Nephron (organoid): Measurements from ENCODE around the gene ZDHHC22.

ENCODE experiments used
- H3K27ac Mint-ChIP-seq, 3 experiments: 2 replicates each; pipeline ENCODE4 v1.8.0; 2020; ENCODE audit warnings: mixed read lengths in 3 of 3, mild to moderate bottlenecking in 2 of 3, moderate library complexity in 1 of 3
- H3K27me3 Mint-ChIP-seq: 2 replicates; pipeline ENCODE4 v1.8.0; 2021; ENCODE audit warnings: low read depth, mild to moderate bottlenecking, moderate library complexity, mixed read lengths
- H3K36me3 Mint-ChIP-seq: 2 replicates; pipeline ENCODE4 v1.8.0; 2020; ENCODE audit warnings: low read depth, mixed read lengths
- H3K4me1 Mint-ChIP-seq: 2 replicates; pipeline ENCODE4 v1.8.0; 2020; ENCODE audit warnings: mixed read lengths
- H3K4me3 Mint-ChIP-seq, 3 experiments: 2 replicates each; pipeline ENCODE4 v1.8.0; 2020; ENCODE audit warnings: mild to moderate bottlenecking in 3 of 3, mixed read lengths in 3 of 3, moderate library complexity in 2 of 3
- H3K9me3 Mint-ChIP-seq: 2 replicates; pipeline ENCODE4 v1.8.0; 2020; ENCODE audit warnings: mixed read lengths
- TF ChIP-seq, protein P1 (sequence below), 3 experiments: fragments of 200-600 bp; sonication (generic); IDR thresholded peaks; one replicate each; pipeline ENCODE4 v1.5.0; 2021; ENCODE audit warnings: antibody characterized with exemption in 3 of 3; ENCODE audit not compliant: unreplicated experiment in 3 of 3

ZDHHC22 gene

DNA sequence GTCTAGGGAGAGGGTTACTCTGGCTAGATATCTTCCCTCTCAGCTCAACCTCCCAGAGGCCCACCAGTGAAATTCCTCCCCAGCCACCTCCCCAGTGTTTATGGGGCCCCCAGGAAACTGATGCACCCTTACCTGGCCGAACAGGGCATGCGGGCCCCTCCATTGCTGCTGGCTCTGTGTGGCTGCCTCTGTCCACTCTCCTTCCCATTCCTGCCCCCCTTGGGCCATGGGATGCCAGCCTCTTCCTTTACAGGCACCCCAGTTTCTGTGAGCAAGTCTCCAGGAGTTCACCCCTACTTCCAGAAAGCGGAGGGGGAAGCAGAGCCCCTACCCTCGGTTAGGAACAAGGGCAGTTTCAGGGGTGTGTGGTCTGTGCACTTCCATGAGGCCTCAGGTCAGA, 19.4 kb upstream of the ZDHHC22 start:
- no peak overlapping the region for H3K27ac Mint-ChIP-seq
- no peaks in the 10 kb centered on the region for H3K36me3 Mint-ChIP-seq
- TF ChIP-seq, protein P1, sequence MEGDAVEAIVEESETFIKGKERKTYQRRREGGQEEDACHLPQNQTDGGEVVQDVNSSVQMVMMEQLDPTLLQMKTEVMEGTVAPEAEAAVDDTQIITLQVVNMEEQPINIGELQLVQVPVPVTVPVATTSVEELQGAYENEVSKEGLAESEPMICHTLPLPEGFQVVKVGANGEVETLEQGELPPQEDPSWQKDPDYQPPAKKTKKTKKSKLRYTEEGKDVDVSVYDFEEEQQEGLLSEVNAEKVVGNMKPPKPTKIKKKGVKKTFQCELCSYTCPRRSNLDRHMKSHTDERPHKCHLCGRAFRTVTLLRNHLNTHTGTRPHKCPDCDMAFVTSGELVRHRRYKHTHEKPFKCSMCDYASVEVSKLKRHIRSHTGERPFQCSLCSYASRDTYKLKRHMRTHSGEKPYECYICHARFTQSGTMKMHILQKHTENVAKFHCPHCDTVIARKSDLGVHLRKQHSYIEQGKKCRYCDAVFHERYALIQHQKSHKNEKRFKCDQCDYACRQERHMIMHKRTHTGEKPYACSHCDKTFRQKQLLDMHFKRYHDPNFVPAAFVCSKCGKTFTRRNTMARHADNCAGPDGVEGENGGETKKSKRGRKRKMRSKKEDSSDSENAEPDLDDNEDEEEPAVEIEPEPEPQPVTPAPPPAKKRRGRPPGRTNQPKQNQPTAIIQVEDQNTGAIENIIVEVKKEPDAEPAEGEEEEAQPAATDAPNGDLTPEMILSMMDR (IDR thresholded peaks at IDR 0.05; ENCODE audit: unreplicated experiment in 3 of 3), result no peak
- no peak overlapping the region for H3K4me3 Mint-ChIP-seq
- no peaks in the 10 kb centered on the region for H3K9me3 Mint-ChIP-seq
- peaks cover 13% of the 10 kb centered on the region for H3K4me1 Mint-ChIP-seq
- peaks cover 37% of the 10 kb centered on the region for H3K27me3 Mint-ChIP-seq

DNA sequence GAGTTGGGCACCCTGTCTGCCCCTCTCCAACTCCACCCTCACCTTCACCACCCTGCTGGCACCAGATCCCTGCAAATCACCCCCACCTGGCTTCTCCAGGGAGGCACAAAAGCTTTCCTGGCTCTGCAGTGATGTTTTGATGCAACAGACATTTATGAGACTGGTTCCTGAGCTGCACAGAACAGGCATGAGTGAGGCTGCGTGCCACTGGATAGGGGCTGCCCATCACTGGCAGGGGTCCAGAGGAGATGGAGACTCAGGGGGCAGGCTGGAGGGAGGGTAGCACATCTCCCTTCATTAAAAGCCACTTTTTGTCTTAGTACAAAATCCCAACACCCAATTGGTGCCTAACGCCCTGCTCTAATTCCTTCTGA, 17.3 kb upstream of the ZDHHC22 start:
- Mint-ChIP-seq H3K36me3 (no peaks in the 10 kb centered on the region), H3K27ac (peak overlapping the region in 2 of 3 experiments; percentile 21 to 29), H3K27me3 (peaks cover 46% of the 10 kb centered on the region), H3K9me3 (no peaks in the 10 kb centered on the region), H3K4me1 (peaks cover 23% of the 10 kb centered on the region), H3K4me3 (no peak overlapping the region)
- TF ChIP-seq, protein P1 (IDR thresholded peaks at IDR 0.05; ENCODE audit: unreplicated experiment in 3 of 3), result no peak

DNA sequence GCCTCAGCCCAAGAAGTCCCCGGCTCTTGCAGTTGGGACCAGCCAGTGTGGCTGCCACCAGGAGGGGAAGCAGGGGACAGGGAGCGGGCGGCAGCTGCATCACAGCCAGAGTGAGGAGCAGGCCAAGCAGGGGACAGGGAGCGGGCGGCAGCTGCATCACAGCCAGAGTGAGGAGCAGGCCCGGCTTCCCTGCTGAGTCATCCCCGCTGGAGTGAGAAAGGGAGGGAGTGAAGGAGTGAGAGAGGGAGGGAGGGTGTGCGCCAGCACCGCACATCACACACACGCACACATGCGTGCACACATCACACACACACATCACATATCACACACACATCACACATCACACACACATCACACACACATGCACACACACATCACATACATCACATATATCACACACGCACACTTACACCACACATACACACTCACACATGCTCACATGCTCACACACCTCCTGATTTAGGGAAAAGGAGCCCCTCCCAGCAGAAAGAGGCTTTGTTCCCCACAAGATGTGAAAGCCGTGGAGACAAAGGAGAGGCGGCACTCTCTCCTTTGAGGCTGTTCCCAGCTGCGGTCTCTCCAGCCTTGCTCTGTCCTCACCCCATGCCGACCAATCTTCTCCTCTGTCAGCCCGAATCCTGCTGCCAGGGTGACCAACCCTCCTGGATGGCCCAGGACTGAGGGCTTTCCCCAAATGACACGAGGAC, 16.7 kb upstream of the ZDHHC22 start:
- Mint-ChIP-seq H3K4me1 (peaks cover 23% of the 10 kb centered on the region), H3K27ac (peak overlapping the region in 2 of 3 experiments; percentile 21 to 29), H3K4me3 (peak overlapping the region in 1 of 3 experiments; percentile 29), H3K9me3 (no peaks in the 10 kb centered on the region), H3K27me3 (peaks cover 46% of the 10 kb centered on the region), H3K36me3 (no peaks in the 10 kb centered on the region)
- TF ChIP-seq, protein P1 (IDR thresholded peaks at IDR 0.05; ENCODE audit: unreplicated experiment in 3 of 3), result no peak

DNA sequence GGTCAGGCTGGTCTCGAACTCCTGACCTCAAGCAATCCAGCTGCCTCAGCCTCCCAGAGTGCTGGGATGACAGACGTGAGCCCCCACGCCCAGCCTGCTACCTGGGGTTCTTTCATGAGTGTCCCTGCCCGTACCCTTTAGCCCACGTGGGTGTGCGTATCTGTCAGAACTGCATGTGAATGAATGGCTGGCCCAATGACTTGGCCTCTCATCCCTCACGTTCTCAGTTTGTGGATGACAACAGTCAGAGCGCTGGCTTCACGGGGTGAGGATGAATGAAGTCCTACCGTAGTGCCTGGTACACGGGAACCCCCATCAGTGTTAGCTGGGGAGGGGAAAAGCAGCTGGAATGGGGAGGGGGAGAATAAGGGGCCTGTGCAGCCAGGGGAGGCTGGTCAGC, 16.1 kb upstream of the ZDHHC22 start:
- TF ChIP-seq, protein P1 (IDR thresholded peaks at IDR 0.05; ENCODE audit: unreplicated experiment in 3 of 3), result no peak
- Mint-ChIP-seq H3K9me3 (no peaks in the 10 kb centered on the region), H3K27ac (no peak overlapping the region), H3K4me3 (no peak overlapping the region), H3K36me3 (no peaks in the 10 kb centered on the region), H3K27me3 (peaks cover 46% of the 10 kb centered on the region), H3K4me1 (peaks cover 23% of the 10 kb centered on the region)

DNA sequence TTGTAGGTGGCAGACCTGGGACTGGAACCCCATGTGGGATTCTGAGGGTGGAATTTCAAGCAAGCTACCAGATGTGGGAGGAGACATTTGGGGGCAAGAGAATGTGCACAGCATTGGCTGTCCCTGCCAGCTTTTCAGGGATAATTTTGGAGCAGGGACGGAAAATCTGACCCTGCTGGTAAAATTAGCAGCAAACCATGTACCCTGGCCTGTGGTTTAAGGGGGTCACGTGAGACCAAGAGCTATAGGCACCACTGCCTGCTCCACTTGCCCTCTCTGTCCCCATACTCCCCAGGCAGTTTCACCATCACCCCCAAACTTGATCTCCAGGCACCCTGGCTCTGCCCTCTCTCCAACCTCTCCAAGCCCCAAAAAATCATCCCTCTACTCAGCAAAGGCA, 13.5 kb upstream of the ZDHHC22 start:
- Mint-ChIP-seq H3K27me3 (peaks cover 45% of the 10 kb centered on the region), H3K27ac (no peak overlapping the region), H3K4me3 (no peak overlapping the region), H3K4me1 (peaks cover 23% of the 10 kb centered on the region), H3K36me3 (no peaks in the 10 kb centered on the region), H3K9me3 (no peaks in the 10 kb centered on the region)
- TF ChIP-seq, protein P1 (IDR thresholded peaks at IDR 0.05; ENCODE audit: unreplicated experiment in 3 of 3), result no peak

DNA sequence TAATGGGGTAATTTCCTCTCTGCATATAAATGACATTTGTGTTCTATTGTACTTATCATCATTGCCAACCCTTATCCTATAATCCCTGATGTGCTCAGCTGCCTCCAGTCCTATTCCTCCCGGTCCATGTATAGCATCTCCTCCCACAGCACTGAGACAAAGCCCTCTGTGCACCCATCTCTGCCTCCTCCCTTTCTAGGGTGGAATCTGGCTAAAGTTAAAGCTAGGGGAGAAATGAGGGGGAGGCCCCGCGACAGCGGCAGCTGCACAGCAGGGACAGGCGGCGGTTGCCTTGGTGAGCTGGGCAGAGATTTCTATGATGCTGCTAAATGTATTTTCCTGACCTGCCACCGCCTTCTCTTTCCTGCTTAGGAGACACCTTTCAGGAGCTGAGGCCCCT, 12.8 kb upstream of the ZDHHC22 start:
- Mint-ChIP-seq H3K9me3 (no peaks in the 10 kb centered on the region), H3K4me1 (peaks cover 23% of the 10 kb centered on the region), H3K36me3 (no peaks in the 10 kb centered on the region)

More for the DNA sequence above, 12.8 kb upstream of the ZDHHC22 start:
- H3K4me3 Mint-ChIP-seq, result no peak overlapping the region
- H3K27ac Mint-ChIP-seq, result peak overlapping the region in 1 of 3 experiments; percentile 5
- peaks cover 45% of the 10 kb centered on the region for H3K27me3 Mint-ChIP-seq
- TF ChIP-seq, protein P1 (IDR thresholded peaks at IDR 0.05; ENCODE audit: unreplicated experiment in 3 of 3), result no peak
